NCI-H1048 (cell line): ENCODE data around the gene PNMA6A.
"Not testable (repeated sequence)": the region's sequence is repeated elsewhere in the genome, so short reads cannot be mapped to it uniquely, and the experiment has no call there.

ENCODE experiments used
- DNase-seq: peaks from one replicate; lab custom pipeline; 2025; lab: John Stamatoyannopoulos, UW

PNMA6A gene

DNA sequence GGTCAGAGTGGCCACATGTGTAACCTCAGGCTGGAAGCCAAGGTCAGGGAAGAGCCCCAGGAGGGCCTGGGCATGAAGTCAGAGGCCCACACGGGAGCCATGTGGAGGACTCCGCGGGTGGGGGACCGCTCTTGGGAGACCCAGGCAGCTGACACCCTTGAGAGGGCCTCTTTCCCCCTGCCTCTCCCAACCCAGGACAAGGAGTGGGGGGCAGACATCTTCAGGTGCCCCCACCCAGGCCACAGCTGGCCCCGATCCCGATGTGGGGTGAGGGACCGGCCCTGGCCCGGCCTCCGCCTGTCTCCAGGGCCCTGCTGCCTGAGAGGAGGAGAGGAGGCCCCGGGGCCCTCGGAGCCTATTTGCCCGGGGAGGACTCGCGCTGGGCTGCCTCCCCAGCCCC, 3.1 kb downstream of the PNMA6A start:
- no peak for DNase-seq

DNA sequence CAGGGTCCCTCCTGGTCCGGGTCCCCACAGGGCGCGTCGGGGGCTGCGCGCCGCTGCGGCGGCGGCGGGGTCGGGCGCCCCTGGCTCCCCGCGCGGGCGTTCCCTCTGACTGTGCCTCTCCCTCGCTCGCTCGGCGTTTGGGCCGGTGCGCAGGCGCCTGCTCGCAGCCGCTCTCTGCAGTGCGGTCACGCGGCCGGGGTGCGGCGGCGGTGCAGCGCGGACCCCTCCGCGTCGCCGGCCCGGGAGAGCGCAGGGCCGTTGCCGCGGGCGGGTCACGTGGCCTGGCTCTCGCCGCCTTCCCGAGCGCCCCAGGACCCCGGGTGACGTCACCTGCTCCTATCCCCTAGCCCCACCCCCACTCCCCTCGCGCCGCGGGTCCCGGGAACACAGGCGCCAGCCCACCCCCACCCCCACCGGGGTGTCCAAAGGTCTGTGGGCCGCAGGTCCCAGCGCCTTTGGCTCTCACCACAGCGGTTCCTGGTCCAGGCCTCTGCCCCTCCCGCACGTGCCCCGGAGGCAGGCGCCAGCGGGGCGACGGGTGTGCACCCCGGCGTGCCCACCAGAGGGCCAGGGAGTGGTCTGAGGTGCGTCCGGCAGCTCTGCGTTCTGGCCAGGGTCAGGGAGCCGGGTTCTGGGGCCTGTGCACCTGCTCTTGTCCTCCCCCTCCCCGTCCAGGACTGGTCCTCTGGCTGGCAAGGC, 5.3 kb downstream of the PNMA6A start:
- DNase-seq: not testable (repeated sequence)

DNA sequence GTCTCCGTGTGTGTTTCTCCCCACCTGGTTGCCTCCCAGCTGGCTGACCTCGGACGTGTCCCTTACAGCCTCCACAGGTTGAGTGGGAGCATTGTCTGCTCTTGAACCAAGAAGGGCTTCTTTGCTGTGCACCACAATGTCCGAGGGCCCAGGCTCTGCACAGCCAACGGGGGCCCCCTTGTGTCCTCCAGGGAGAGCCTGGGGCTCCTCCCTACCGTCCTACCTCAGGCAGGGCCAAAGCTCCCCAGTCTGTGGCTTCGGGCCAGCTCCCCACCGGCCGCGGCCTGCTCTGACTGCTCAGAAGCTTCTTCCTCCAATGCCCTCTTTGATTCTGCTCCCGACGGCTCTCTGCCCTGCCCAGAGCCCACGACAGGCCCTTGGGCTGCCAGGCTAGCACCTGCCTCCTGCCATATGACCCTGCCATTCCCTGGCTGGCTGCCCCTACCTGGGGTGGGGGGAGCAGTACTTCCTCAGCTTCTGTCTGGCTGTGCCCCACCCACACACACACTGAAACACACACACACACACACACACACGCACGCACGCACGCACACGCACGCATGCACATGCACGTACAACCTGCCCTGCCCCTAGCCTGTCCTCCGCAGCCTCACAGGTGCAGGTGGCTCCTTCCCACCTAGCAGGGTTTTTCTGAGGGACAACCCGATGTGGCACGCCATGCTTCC, 11.1 kb downstream of the PNMA6A start:
- not testable (repeated sequence) for DNase-seq

DNA sequence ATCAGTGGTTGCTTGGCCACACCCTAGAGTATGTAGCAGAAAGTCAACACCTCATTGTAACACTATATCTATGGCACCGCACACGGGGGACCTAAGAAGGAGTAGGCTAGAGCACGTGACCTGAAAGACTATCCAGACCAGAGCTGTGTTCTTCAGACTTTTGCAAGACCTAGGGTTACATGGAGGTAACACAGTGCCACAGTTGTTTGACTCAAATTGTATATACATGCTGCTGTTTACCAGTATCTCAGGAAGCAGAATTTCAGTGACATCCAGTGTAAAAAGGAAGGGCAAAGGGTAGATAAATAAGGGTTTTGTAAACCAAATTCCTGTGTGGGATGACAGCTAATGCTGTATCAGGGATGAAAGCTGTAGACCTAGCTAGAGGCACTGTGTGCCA, 30.2 kb downstream of the PNMA6A start:
- DNase-seq: no peak

DNA sequence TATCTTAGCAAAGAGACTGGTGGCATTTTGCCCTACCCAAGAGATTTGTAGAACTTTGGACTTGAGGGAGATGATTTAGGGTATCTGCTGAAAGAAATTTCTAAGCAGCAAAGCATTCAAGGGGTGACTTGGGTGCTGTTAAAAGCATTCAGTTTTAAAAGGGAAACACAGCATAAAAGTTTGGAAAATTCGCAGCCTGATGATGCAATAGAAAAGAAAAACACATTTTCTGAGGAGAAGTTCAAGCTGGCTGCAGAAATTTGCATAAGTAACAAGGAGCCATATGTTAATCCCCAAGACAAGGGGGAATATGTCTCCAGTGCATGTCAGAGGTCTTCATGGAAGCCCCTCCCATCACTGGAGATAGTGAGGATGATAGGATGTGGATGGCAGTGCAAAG, 32.7 kb downstream of the PNMA6A start:
- DNase-seq: not testable (repeated sequence)

DNA sequence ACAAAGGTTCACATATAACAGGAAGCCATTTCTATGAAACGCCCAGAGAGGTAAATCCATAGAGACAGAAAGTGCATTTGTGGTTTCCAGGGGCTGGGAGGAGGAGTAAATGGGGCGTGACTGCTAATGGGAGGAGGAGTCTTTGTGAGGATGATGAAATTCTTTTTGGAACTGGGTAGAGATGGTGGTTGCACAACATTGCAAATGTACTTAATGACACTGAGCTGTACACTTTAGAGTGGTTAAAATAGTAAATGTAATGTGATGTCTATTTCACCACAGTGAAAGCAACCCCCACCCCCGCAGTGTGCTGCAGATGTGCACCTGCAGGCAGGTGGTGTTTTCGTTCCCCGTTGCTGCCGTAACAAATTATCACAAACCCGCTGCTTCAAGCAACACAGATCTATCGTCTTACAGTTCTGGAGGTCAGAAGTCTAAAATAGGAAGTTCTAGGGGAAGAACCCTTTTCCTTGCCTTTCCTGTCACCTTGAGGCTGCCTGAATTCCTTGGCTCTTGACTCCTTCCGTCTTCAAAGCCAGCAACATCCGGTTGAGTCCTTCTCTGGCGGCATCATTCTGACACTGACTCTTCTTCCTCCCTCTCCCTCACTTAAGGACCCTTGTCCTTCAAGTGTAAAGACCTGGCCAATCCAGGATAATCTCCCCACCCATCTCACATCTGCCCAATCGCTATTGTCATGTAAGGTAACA, 34.0 kb downstream of the PNMA6A start:
- DNase-seq: not testable (repeated sequence)

DNA sequence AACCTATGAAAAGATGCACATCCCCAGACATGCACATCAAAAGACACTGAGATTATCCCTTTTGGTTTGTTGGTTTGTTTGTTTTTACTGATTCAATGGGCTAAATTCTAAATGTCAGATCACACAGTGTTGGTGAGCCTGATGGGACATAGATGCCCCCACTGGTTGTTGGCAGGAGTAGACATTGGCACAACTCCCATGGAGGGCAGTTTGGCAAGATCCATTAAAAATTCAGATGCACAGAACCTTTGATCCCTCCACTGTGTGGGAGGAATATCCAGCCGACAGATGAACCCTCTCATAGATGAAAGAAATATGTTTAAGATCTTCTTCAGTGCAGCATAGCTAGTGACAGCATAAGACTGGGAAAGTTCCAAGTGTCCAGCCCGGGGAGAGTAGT, 38.5 kb downstream of the PNMA6A start:
- not testable (repeated sequence) for DNase-seq

DNA sequence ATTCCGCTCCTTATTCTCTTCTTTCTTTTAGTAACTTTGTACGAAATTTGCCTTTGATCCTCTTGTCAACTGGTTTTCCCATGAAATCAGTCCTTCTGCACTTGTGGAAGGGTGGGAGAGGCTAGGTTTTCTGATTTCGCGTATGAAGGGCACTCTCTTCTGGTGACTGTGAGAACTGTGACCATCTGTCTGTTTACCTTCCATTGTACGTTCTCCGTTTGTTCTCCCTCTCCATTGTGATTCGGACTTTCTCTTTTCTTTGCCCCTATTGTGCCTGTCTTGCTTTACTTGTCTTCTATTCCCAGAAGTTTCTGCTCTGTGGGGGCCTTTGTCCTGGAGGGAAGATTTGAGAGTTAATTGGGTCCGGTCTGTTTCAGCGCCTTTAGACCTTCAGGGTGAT, 41.6 kb downstream of the PNMA6A start:
- DNase-seq: not testable (repeated sequence)

DNA sequence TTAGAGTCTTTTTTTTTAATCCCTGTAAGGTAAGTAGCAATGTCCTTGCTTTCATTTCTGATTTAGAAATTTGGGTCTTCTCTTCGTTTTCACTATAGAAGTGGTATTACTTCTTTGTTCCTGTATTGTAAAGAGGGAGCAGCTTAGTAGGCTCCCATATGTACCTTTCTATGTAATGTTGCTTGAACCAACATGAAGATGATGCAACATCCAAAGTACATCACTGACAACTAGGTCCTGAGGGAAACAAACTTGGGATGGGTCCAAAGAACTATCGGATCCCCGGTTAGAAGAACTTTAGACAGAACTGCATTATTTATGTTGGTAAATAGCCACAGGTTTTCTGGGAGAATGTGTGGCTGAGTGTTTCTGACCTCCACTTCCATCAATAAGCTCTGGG, 45.5 kb downstream of the PNMA6A start:
- not testable (repeated sequence) for DNase-seq

DNA sequence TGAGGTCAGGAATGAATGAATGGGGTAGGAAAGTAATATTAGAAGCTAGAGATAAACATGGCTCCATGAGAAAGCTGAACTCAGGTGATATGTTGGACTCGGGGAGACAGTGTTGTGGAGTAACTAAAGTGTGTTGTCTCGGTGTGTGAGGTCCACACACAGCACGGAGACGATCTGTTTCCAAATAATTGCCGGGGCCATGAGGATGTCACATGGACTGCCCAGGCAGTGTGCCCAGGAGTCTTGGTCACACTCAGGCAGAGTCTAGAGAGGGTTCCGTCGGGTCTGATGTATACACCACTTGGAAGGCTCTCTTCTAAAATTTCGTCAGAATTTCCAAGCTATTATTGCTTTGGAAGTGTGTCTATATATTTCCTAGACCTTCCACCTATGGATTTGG, 48.0 kb downstream of the PNMA6A start:
- DNase-seq: not testable (repeated sequence)

DNA sequence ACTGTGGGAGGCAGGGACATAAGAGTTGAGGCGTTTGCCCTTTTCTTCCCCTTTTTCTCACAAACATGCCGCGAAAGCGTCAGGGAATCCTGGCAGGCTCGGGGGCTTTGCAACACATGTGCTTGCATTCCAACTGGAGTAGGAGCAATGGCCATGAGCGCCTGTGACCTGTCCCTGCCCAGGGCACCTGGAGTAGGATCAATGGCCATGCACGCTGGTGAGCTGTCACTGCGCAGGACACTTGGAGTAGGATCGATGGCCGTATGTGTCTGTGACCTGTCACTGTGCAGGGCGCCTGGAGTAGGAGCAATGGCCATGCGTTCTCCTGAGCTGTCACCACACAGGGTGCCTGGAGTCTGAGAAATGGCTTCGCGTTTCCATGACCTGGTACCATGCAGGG, 51.2 kb downstream of the PNMA6A start:
- DNase-seq: not testable (repeated sequence)
